K562 (cell line): ENCODE results near the gene GALNT18. TPM values are rescaled to one million over a fixed set of nuclear protein-coding genes. Genes with fewer than 3 reads are reported as not detected.

ENCODE experiments used
- ATAC-seq: fragments of 200-7000 bp; cut with Tn5 transposase; 3 replicates; pipeline ENCODE4 v1.9.1; 2020; ENCODE audit warnings: moderate library complexity
- BruUV-seq: library from RNA; stranded (reverse); fragments of 400-500 nt; replicated peaks from 2 replicates; lab custom pipeline; 2021; lab: Mats Ljungman, UMichigan
- CTCF ChIA-PET: fragments of 300-600 bp; formaldehyde crosslinking; extraction: SDS; loops from one replicate; lab custom pipeline; 2021; ENCODE audit warnings: low intra/inter-chr PET ratio; lab: Yijun Ruan, JAX
- POLR2A ChIA-PET: fragments of 300-600, 350-650 bp; sonication (Branson Sonifier 250); formaldehyde crosslinking; extraction: SDS; loops from one replicate; lab custom pipeline; 2021; ENCODE audit warnings: antibody characterized with exemption, inconsistent platforms; lab: Yijun Ruan, JAX
- DNase-seq, 4 experiments: peaks; one replicate each; pipeline versions ENCODE4 v3.0.0 to v3.0.0-alpha.2; 2011 to 2018; ENCODE audit warnings: low spot score in 3 of 4, mixed read lengths in 3 of 4; ENCODE audit errors: extremely low read depth in 1 of 4
- FAIRE-seq: peaks from 2 replicates; lab custom pipeline; 2011; peaks lifted over from hg19 to GRCh38; lab: Jason Lieb, UNC
- H2AFZ ChIP-seq: 2 replicates; pipeline ENCODE4 v1.6.0; 2011; ENCODE audit warnings: low read depth, low read length, control low read depth, inconsistent platforms
- H3K27ac ChIP-seq: fragments of 200-600 bp; 3 replicates; pipeline ENCODE4 v1.8.0; 2011; ENCODE audit warnings: low read depth, mild to moderate bottlenecking, control low read depth, inconsistent platforms, low read length, moderate library complexity, mixed read lengths; ENCODE audit errors: extremely low read depth
- H3K27me3 ChIP-seq, 2 experiments: fragments of 300-600 bp in 1 of 2; 2 replicates in 1 of 2; 3 replicates in 1 of 2; pipeline versions ENCODE4 v1.6.0 to v1.8.0; 2011; ENCODE audit warnings: inconsistent platforms in 2 of 2, low read length in 2 of 2, mild to moderate bottlenecking in 1 of 2, mixed read lengths in 1 of 2, moderate library complexity in 1 of 2; ENCODE audit not compliant: control insufficient read depth in 2 of 2, insufficient read depth in 2 of 2
- H3K36me3 ChIP-seq: fragments of 300-600 bp; 3 replicates; pipeline ENCODE4 v1.8.0; 2011; ENCODE audit warnings: mild to moderate bottlenecking, low read length, inconsistent platforms; ENCODE audit not compliant: control insufficient read depth, insufficient read depth
- H3K4me1 ChIP-seq, 2 experiments: fragments of 200-600 bp in 1 of 2; replicated peaks in 1 of 2; 2 replicates in 1 of 2; 3 replicates in 1 of 2; pipeline versions ENCODE4 v1.5.1 to v1.8.0; 2011; ENCODE audit warnings: inconsistent platforms in 2 of 2, low read length in 2 of 2, mild to moderate bottlenecking in 1 of 2, mixed read lengths in 1 of 2, moderate library complexity in 1 of 2; ENCODE audit not compliant: control insufficient read depth in 2 of 2, insufficient read depth in 2 of 2
- H3K4me2 ChIP-seq: 2 replicates; pipeline ENCODE4 v1.6.1; 2011; ENCODE audit warnings: low read length, control low read depth, inconsistent platforms, mixed read lengths; ENCODE audit not compliant: insufficient read depth
- H3K4me3 ChIP-seq: fragments of 200-600 bp; sonication (generic), shearing (Covaris generic); 2 replicates; pipeline ENCODE4 v1.5.1; 2016; ENCODE audit warnings: control low read depth, inconsistent platforms
- H3K79me2 ChIP-seq: fragments of 200-600 bp; 3 replicates; pipeline ENCODE4 v1.8.0; 2011; ENCODE audit warnings: low read length, inconsistent platforms; ENCODE audit not compliant: control insufficient read depth, insufficient read depth
- H3K9ac ChIP-seq, 2 experiments: 2 replicates each; pipeline versions ENCODE4 v1.6.0 to v1.6.1; 2011; ENCODE audit warnings: low read depth in 2 of 2, low read length in 2 of 2, control low read depth in 1 of 2, inconsistent platforms in 1 of 2, mild to moderate bottlenecking in 1 of 2, mixed read lengths in 1 of 2; ENCODE audit not compliant: insufficient read depth in 1 of 2
- H3K9me1 ChIP-seq: one replicate; pipeline ENCODE4 v1.6.0; 2011; ENCODE audit warnings: inconsistent platforms, mild to moderate bottlenecking, low read length, moderate library complexity; ENCODE audit not compliant: control insufficient read depth, insufficient read depth
- H3K9me3 ChIP-seq: replicated peaks from 2 replicates; pipeline ENCODE4 v1.5.1; 2011; ENCODE audit warnings: low read depth, low read length, inconsistent platforms; ENCODE audit not compliant: control insufficient read depth, insufficient read depth
- H4K20me1 ChIP-seq: replicated peaks from 2 replicates; pipeline ENCODE4 v1.6.1; 2011; ENCODE audit warnings: low read length, inconsistent platforms, mixed read lengths; ENCODE audit not compliant: control insufficient read depth, insufficient read depth
- DNMT1 ChIP-seq: fragments of 450-650 bp; IDR thresholded peaks from 2 replicates; pipeline ENCODE4 v1.6.1; 2016; ENCODE audit warnings: antibody characterized with exemption, mild to moderate bottlenecking
- EHMT2 ChIP-seq: fragments of 450-650 bp; IDR thresholded peaks from 2 replicates; pipeline ENCODE4 v1.6.1; 2018; ENCODE audit warnings: antibody characterized with exemption
- FOXA3 ChIP-seq, 2 experiments: fragments of 450-650 bp in 1 of 2; sonication (generic) in 1 of 2; formaldehyde crosslinking; IDR thresholded peaks in 1 of 2; conservative IDR thresholded peaks in 1 of 2; 2 replicates each; pipeline versions ENCODE4 v1.4.0 to v1.8.0; 2020 to 2022; ENCODE audit warnings: mild to moderate bottlenecking in 2 of 2, missing genetic modification reagents in 1 of 2
- HDAC2 ChIP-seq: fragments of 450-650 bp; IDR thresholded peaks from 2 replicates; pipeline ENCODE4 v1.6.1; 2016; ENCODE audit warnings: mild to moderate bottlenecking
- HEY1 ChIP-seq: fragments of 250-450 bp; sonication (Bioruptor Pico); IDR thresholded peaks from 2 replicates; pipeline ENCODE4 v1.5.0; 2020; ENCODE audit warnings: mild to moderate bottlenecking, moderate library complexity, borderline replicate concordance
- HMG20A ChIP-seq: fragments of 450-650 bp; formaldehyde crosslinking; conservative IDR thresholded peaks from 2 replicates; pipeline ENCODE4 v1.4.0; 2020; ENCODE audit warnings: mild to moderate bottlenecking, mixed read lengths
- KLF6 ChIP-seq: fragments of 250-450 bp; sonication (Bioruptor Pico); IDR thresholded peaks from 2 replicates; pipeline ENCODE4 v1.4.0; 2020; ENCODE audit warnings: mild to moderate bottlenecking, moderate library complexity, borderline replicate concordance
- LARP7 ChIP-seq: fragments of 450-650 bp; IDR thresholded peaks from 2 replicates; pipeline ENCODE4 v1.6.1; 2016
- PHF21A ChIP-seq: fragments of 450-650 bp; IDR thresholded peaks from 2 replicates; pipeline ENCODE4 v1.6.1; 2017; ENCODE audit warnings: low read depth, borderline replicate concordance
- PHTF2 ChIP-seq: fragments of 250-450 bp; sonication (Bioruptor Pico); IDR thresholded peaks from 2 replicates; pipeline ENCODE4 v1.5.0; 2021; ENCODE audit warnings: mild to moderate bottlenecking
- PRMT5 ChIP-seq: sonication (generic); formaldehyde crosslinking; IDR thresholded peaks from 2 replicates; pipeline ENCODE4 v1.5.0; 2020; ENCODE audit warnings: missing genetic modification reagents
- RHOXF2B ChIP-seq: fragments of 250-450 bp; sonication (Bioruptor Pico); conservative IDR thresholded peaks from 2 replicates; pipeline ENCODE4 v1.5.1; 2021
- SNRNP70 ChIP-seq: fragments of 200-400 bp; formaldehyde crosslinking; optimal IDR thresholded peaks from 2 replicates; pipeline ENCODE3; 2017; ENCODE audit warnings: low read depth, low read length
- TAF7 ChIP-seq: fragments of 450-650 bp; IDR thresholded peaks from 2 replicates; pipeline ENCODE4 v1.6.1; 2016; ENCODE audit warnings: missing genetic modification characterization, missing compliant biosample characterization
- TAF9B ChIP-seq: fragments of 450-650 bp; IDR thresholded peaks from 2 replicates; pipeline ENCODE4 v1.6.1; 2018; ENCODE audit warnings: mild to moderate bottlenecking; ENCODE audit not compliant: partially characterized antibody
- ZEB2 ChIP-seq: fragments of 450-650 bp; IDR thresholded peaks from 2 replicates; pipeline ENCODE4 v1.6.1; 2016
- ZNF239 ChIP-seq: fragments of 250-450 bp; sonication (Bioruptor Pico); IDR thresholded peaks from 2 replicates; pipeline ENCODE4 v1.4.0; 2020; ENCODE audit warnings: mild to moderate bottlenecking
- ZNF583 ChIP-seq: fragments of 250-450 bp; sonication (Bioruptor Pico); IDR thresholded peaks from 2 replicates; pipeline ENCODE4 v1.4.0; 2020
- WGBS: fragments of 100-300 bp; shearing (Covaris generic); methylation state at CpG from one replicate; pipeline ENCODE4 v1.1.6; 2016; ENCODE audit warnings: low coverage, mixed read lengths; ENCODE audit not compliant: insufficient coverage; ENCODE audit errors: missing lambda C conversion rate; 5-methylcytosine and 5-hydroxymethylcytosine counted together
- in situ Hi-C: fragments of 300-500 bp; cut with MboI; formaldehyde crosslinking; loops from 4 replicates; pipeline ENCODE4 v1.15.0; 2018; ENCODE audit warnings: inconsistent platforms, mixed read lengths
- intact Hi-C: fragments of 100-400 bp; cut with micrococcal nuclease; formaldehyde crosslinking; loops from 2 replicates; pipeline ENCODE4 v1.14.2; 2022
- polyA plus RNA-seq, 8 experiments: library from polyadenylated mRNA; depleted of rRNA in 4 of 8; stranded (reverse) in 5 of 8; unstranded in 3 of 8; fragments of >200 nt; fragmentation: Nextera tagmentation in 2 of 8; fragmentation: Illumina TruSeq in 1 of 8; extraction: Ambion mirVana in 2 of 8; extraction: Trizol in 1 of 8; gene quantifications; 2 replicates each; pipeline versions ENCODE4 v1.2.1 to v1.2.3, GENCODE V29; 2011 to 2014; ENCODE audit warnings: inconsistent platforms in 1 of 8, missing spikeins in 1 of 8
- total RNA-seq, 7 experiments: library from RNA; depleted of rRNA in 6 of 7; stranded (reverse); fragments of >200 nt in 6 of 7; fragmentation: Illumina TruSeq in 2 of 7; extraction: Trizol in 2 of 7; gene quantifications; 2 replicates each; pipeline versions ENCODE4 v1.2.1 to v1.2.3, GENCODE V29; 2011 to 2021; ENCODE audit warnings: low replicate concordance in 1 of 7
- TF ChIP-seq, protein P1 (sequence below): fragments of 250-450 bp; sonication (Bioruptor Pico); IDR thresholded peaks from 2 replicates; pipeline ENCODE4 v1.5.0; 2020; ENCODE audit warnings: mild to moderate bottlenecking
- TF ChIP-seq, protein P2 (sequence below): fragments of 250-450 bp; sonication (Bioruptor Pico); IDR thresholded peaks from 2 replicates; pipeline ENCODE4 v1.6.1; 2021; ENCODE audit warnings: mild to moderate bottlenecking

Gene GALNT18
- total and polyA plus RNA-seq, 9 of the 15 experiments (the other 6 are each of a cell fraction or from before 2014, with no cell fraction given), result not detected

DNA sequence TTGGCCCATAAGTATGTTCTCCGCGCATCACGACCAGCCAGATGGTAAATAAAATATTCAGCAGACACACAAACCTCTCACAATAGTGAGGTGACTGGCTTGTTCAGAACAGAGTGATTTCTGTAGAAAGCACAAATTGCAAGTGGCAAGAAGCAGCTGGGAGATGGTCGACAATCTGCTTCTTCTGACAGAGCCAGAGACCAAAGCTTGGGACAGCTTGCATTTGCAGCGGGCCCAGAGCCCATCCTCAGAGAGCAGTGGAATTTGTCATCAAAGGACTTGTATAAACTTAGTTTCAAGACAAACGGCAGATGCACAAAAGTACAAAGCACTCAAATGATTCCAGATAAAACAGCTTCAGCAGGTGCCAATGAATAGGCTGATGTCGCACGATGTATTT is 7.6 kb upstream of the GALNT18 start:
- in situ Hi-C loops, result no loop called here

DNA sequence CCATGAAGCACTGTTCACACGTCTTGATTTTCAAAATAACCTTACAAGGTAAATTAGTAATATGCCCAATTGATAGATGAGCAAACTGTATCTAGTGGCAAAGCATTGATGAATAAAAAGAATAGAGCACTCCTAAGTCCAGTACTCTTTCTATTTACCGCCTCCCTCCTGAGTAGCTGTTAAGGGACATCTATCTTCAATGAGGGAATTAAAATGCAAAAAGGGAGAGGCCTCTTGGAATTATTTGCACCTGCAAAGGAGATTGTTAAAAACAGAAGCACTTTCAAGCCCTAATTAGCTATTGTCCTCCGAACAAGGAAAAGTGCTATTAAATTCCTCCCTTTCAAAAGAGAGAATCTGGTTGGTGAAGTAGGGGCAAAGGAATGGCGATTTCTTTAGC is 6.8 kb upstream of the GALNT18 start:
- no TSS peak for BruUV-seq
- Histone ChIP-seq H3K9me3 (no peaks in the 10 kb centered on the region), H3K4me1 (no peaks in the 10 kb centered on the region), H3K4me2 (no peak overlapping the region), H3K36me3 (no peaks in the 10 kb centered on the region), H3K27me3 (peaks cover 4 to 22% of the 10 kb centered on the region in 2 experiments; a peak in 4 of 5 replicates), H3K9me1 (no peaks in the 10 kb centered on the region), H2AFZ (no peak overlapping the region), H4K20me1 (no peaks in the 10 kb centered on the region), H3K79me2 (no peaks in the 10 kb centered on the region), H3K4me3 (no peak overlapping the region), H3K27ac (no peak overlapping the region), H3K9ac (no peak overlapping the region)
- WGBS, result 0% methylated on average over 4 of the region's 4 CpGs
- no peak for TF ChIP-seq SNRNP70
- no peak for TF ChIP-seq KLF6 (CRISPR knock-in tag)
- no peak for TF ChIP-seq ZEB2
- no peak for TF ChIP-seq ZNF583
- no peak for TF ChIP-seq RHOXF2B (CRISPR knock-in tag)
- TF ChIP-seq, protein P1, sequence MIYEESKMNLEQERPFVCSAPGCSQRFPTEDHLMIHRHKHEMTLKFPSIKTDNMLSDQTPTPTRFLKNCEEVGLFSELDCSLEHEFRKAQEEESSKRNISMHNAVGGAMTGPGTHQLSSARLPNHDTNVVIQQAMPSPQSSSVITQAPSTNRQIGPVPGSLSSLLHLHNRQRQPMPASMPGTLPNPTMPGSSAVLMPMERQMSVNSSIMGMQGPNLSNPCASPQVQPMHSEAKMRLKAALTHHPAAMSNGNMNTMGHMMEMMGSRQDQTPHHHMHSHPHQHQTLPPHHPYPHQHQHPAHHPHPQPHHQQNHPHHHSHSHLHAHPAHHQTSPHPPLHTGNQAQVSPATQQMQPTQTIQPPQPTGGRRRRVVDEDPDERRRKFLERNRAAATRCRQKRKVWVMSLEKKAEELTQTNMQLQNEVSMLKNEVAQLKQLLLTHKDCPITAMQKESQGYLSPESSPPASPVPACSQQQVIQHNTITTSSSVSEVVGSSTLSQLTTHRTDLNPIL (CRISPR knock-in tag), result no peak
- TF ChIP-seq FOXA3 (CRISPR knock-in tag; conservative IDR thresholded peaks at IDR 0.05 in 1 of 2, IDR thresholded peaks at IDR 0.05 in 1 of 2), result no peak
- TF ChIP-seq PHF21A, result no peak
- FAIRE-seq (no peak), ATAC-seq (no peak), DNase-seq (no peak)
- CTCF ChIA-PET, result no interaction called here
- intact Hi-C loops (no loop called here), in situ Hi-C loops (no loop called here)
- POLR2A ChIA-PET, result no interaction called here

More for the DNA sequence above, 7.6 kb upstream of the GALNT18 start:
- Histone ChIP-seq H3K4me3 (no peak overlapping the region), H4K20me1 (no peaks in the 10 kb centered on the region), H3K4me2 (no peak overlapping the region), H3K9ac (no peak overlapping the region), H3K27me3 (peaks cover 4 to 22% of the 10 kb centered on the region in 2 experiments; a peak in 3 of 5 replicates), H3K79me2 (no peaks in the 10 kb centered on the region), H2AFZ (no peak overlapping the region), H3K27ac (no peak overlapping the region), H3K9me3 (no peaks in the 10 kb centered on the region), H3K36me3 (no peaks in the 10 kb centered on the region), H3K4me1 (no peaks in the 10 kb centered on the region), H3K9me1 (no peaks in the 10 kb centered on the region)
- no TSS peak for BruUV-seq
- ChIA-PET POLR2A (no interaction called here), CTCF (no interaction called here)
- DNase-seq, result no peak
- WGBS, result 0% methylated on average over 8 of the region's 8 CpGs
- no peak for FAIRE-seq
- no peak for TF ChIP-seq PHTF2 (CRISPR knock-in tag)
- TF ChIP-seq DNMT1, result no peak
- TF ChIP-seq LARP7, result no peak
- no peak for TF ChIP-seq HDAC2
- no peak for TF ChIP-seq TAF7 (tag)
- TF ChIP-seq EHMT2, result no peak
- no peak for TF ChIP-seq HMG20A (CRISPR knock-in tag)
- no peak for TF ChIP-seq TAF9B
- TF ChIP-seq HEY1 (CRISPR knock-in tag), result no peak
- TF ChIP-seq PRMT5, result no peak
- TF ChIP-seq, protein P2, sequence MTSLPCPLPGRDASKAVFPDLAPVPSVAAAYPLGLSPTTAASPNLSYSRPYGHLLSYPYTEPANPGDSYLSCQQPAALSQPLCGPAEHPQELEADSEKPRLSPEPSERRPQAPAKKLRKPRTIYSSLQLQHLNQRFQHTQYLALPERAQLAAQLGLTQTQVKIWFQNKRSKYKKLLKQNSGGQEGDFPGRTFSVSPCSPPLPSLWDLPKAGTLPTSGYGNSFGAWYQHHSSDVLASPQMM (CRISPR knock-in tag), result no peak
- no peak for TF ChIP-seq ZNF239
- intact Hi-C loops, result no loop called here
- ATAC-seq, result no peak
